ENCODE data around the gene TOR1A.

Gene TOR1A

DNA sequence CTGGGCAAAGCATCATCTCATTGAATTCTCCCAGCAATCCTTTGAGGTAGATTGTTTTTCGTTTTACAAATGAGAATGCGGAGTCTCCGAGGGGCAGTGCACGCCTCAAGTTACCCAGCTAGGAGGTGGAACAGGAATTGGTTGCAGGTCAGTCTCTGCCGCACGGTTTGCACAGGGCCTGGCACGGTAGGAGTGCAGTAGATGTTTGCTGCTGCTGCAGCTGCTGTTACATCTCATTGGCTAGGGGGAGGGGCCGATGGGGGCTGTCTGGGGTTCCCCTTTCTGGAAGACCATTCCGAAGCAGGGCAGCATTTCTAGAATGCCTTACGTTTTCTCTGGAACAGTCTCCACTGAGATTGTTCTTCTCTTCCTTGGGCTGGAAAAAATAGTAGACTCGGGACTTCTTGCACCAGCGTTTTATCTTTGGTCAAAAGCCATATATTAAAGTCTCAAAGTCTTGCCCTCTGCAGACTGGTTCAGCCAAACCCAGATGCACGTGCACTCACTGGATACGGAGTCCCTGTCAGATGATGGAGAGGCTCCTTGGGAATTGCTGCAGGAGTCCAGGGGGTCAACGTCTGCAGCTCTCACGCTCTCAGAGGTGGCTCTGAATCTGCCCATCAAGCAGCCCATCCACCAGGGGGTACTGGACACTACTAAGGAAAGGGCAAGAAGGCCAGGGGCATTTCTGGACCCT, 12.5 kb upstream of the TOR1A start:
- peak overlapping the region; percentile 90 for H3K9ac ChIP-seq (ENCODE audit: low read depth, low read length, poor library complexity, severe bottlenecking)
- H2AFZ ChIP-seq (ENCODE audit: low read length), result no peak overlapping the region
- TF ChIP-seq, protein P1, sequence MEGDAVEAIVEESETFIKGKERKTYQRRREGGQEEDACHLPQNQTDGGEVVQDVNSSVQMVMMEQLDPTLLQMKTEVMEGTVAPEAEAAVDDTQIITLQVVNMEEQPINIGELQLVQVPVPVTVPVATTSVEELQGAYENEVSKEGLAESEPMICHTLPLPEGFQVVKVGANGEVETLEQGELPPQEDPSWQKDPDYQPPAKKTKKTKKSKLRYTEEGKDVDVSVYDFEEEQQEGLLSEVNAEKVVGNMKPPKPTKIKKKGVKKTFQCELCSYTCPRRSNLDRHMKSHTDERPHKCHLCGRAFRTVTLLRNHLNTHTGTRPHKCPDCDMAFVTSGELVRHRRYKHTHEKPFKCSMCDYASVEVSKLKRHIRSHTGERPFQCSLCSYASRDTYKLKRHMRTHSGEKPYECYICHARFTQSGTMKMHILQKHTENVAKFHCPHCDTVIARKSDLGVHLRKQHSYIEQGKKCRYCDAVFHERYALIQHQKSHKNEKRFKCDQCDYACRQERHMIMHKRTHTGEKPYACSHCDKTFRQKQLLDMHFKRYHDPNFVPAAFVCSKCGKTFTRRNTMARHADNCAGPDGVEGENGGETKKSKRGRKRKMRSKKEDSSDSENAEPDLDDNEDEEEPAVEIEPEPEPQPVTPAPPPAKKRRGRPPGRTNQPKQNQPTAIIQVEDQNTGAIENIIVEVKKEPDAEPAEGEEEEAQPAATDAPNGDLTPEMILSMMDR (conservative IDR thresholded peaks at IDR 0.05; ENCODE audit: low read length), result no peak; the same call in 1 of the 2 replicates
- TF ChIP-seq EZH2phosphoT487 (IDR thresholded peaks at IDR 0.05; ENCODE audit: borderline replicate concordance), result no peak

DNA sequence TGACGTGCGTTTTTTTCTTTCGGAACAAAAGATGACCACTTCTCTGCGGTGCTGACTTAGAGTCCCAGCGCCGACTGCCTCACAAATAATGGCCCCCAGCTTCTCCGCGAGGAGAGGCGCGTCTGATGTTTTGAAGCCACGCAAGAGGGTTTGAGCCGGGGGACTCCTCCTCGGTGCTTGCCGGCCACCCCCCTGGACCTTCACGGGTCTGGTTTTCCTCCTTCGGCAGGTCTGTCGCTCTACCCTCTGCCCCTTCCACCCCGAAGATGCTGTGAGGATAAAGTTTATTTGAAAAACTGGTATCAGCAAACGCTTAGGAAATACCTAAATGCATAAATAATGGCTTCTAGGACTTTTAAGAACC, 11.9 kb upstream of the TOR1A start:
- peak overlapping the region; percentile 90 for H3K9ac ChIP-seq (ENCODE audit: low read depth, low read length, poor library complexity, severe bottlenecking)
- H3K4me3 ChIP-seq (ENCODE audit: low read length, poor library complexity, severe bottlenecking), result peak overlapping the region; percentile 93
- H3F3A ChIP-seq (ENCODE audit: low read depth), result no peaks in the 10 kb centered on the region
- H3K9me3 ChIP-seq (ENCODE audit: insufficient read depth, low read depth, low read length), result no peaks in the 10 kb centered on the region
- H3K4me1 ChIP-seq (ENCODE audit: insufficient read depth, low read length, poor library complexity, severe bottlenecking), result peaks cover 33% of the 10 kb centered on the region
- H3K9me2 ChIP-seq (replicated peaks; ENCODE audit: low read depth, low read length), result no peaks in the 10 kb centered on the region
- peak overlapping the region; percentile 79 for H3K4me2 ChIP-seq (ENCODE audit: low read depth, low read length, poor library complexity, severe bottlenecking)
- H3K27me3 ChIP-seq (ENCODE audit: insufficient read depth, low read length, poor library complexity, severe bottlenecking), result no peaks in the 10 kb centered on the region
- peaks cover 63% of the 10 kb centered on the region for H3K79me2 ChIP-seq (ENCODE audit: insufficient read depth, low read length)
- peaks cover 8% of the 10 kb centered on the region; the same call in 1 of the 2 replicates for H3K36me3 ChIP-seq (ENCODE audit: insufficient read depth, low read length)
- H4K20me1 ChIP-seq (ENCODE audit: insufficient read depth, low read length, poor library complexity, severe bottlenecking), result peaks cover 6% of the 10 kb centered on the region
- H2AFZ ChIP-seq (ENCODE audit: low read length), result no peak overlapping the region
- no peak for TF ChIP-seq EZH2phosphoT487 (IDR thresholded peaks at IDR 0.05; ENCODE audit: borderline replicate concordance)
- TF ChIP-seq, protein P1 (conservative IDR thresholded peaks at IDR 0.05; ENCODE audit: low read length), result no peak

More for the DNA sequence above, 12.5 kb upstream of the TOR1A start:
- Histone ChIP-seq H3K36me3 (ENCODE audit: insufficient read depth, low read length) (peaks cover 5% of the 10 kb centered on the region; the same call in 1 of the 2 replicates), H3K9me2 (replicated peaks; ENCODE audit: low read depth, low read length) (no peaks in the 10 kb centered on the region), H3K4me3 (ENCODE audit: low read length, poor library complexity, severe bottlenecking) (peak overlapping the region; percentile 93), H3K27me3 (ENCODE audit: insufficient read depth, low read length, poor library complexity, severe bottlenecking) (no peaks in the 10 kb centered on the region), H3K79me2 (ENCODE audit: insufficient read depth, low read length) (peaks cover 65% of the 10 kb centered on the region), H3K4me1 (ENCODE audit: insufficient read depth, low read length, poor library complexity, severe bottlenecking) (peaks cover 33% of the 10 kb centered on the region), H3F3A (ENCODE audit: low read depth) (no peaks in the 10 kb centered on the region), H3K9me3 (ENCODE audit: insufficient read depth, low read depth, low read length) (no peaks in the 10 kb centered on the region), H4K20me1 (ENCODE audit: insufficient read depth, low read length, poor library complexity, severe bottlenecking) (peaks cover 6% of the 10 kb centered on the region), H3K4me2 (ENCODE audit: low read depth, low read length, poor library complexity, severe bottlenecking) (peak overlapping the region; percentile 79)

DNA sequence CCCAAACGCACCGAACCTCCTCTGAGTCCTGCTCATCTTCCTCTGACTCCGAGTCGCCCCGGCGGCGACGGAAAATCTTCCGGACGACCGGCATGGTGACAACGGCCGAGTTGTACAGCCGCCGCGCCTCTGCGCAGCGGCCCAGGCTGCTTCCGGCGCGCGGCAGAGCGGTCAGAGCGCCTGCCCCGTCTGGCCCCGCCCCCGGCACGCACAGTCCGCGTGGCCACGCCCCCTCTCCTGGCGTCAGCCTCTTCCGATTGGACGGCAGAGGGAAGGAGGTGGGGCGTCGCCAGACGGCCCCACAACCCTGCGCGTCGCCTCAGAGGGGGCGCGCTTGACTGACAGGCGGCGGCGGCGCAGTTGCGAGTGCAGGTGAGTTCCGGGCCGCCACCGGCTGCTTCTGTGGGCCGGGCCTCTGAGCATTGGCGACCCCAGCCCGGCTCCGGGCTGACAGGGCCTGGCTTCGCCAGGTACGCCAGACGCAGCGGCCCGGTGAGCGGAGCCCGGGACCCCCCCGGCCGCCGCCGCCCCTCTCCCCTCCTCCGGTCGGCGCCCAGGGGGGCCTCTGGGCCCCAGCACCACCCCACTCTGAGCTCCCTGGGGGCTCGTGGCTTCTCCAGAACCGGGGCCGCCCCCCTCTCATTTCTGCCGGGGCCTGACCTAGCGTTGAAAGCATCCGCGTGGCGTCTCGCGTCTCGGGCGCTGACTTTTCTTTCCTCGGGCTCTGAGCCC, 11.4 kb upstream of the TOR1A start, which contains the start of the genes C9orf78 and USP20:
TSS of gene C9orf78 (minus strand) at position 148 of the 732 bp plus-strand sequence. CDS start at position 94, 54 bp downstream.
TSS of gene USP20 (plus strand) at position 331 of the 732 bp plus-strand sequence. CDS start 17,098 bp downstream, outside the sequence.
- no peaks in the 10 kb centered on the region for H3K9me3 ChIP-seq (ENCODE audit: insufficient read depth, low read depth, low read length)
- peak within 1 kb of the TSS; percentile 73 for H2AFZ ChIP-seq (ENCODE audit: low read length)
- H3K36me3 ChIP-seq (ENCODE audit: insufficient read depth, low read length), result peaks cover 11% of the 10 kb centered on the region; the same call in 1 of the 2 replicates
- H3K9me2 ChIP-seq (replicated peaks; ENCODE audit: low read depth, low read length), result no peaks in the 10 kb centered on the region
- TF ChIP-seq, protein P1 (conservative IDR thresholded peaks at IDR 0.05; ENCODE audit: low read length), result no peak
- TF ChIP-seq EZH2phosphoT487 (IDR thresholded peaks at IDR 0.05; ENCODE audit: borderline replicate concordance), result no peak
- H3F3A ChIP-seq (ENCODE audit: low read depth), result no peaks in the 10 kb centered on the region
- H3K4me3 ChIP-seq (ENCODE audit: low read length, poor library complexity, severe bottlenecking), result peak within 1 kb of the TSS; percentile 93
- H3K4me2 ChIP-seq (ENCODE audit: low read depth, low read length, poor library complexity, severe bottlenecking), result peak within 1 kb of the TSS; percentile 79
- H3K27me3 ChIP-seq (ENCODE audit: insufficient read depth, low read length, poor library complexity, severe bottlenecking), result no peaks in the 10 kb centered on the region
- peaks cover 30% of the 10 kb centered on the region for H3K4me1 ChIP-seq (ENCODE audit: insufficient read depth, low read length, poor library complexity, severe bottlenecking)
- peaks cover 63% of the 10 kb centered on the region for H3K79me2 ChIP-seq (ENCODE audit: insufficient read depth, low read length)
- H3K9ac ChIP-seq (ENCODE audit: low read depth, low read length, poor library complexity, severe bottlenecking), result peak within 1 kb of the TSS; percentile 90
- peaks cover 6% of the 10 kb centered on the region for H4K20me1 ChIP-seq (ENCODE audit: insufficient read depth, low read length, poor library complexity, severe bottlenecking)
